22Rv1 (cell line): Measurements from ENCODE around the gene GPR176.

Experiments
- H3K27ac ChIP-seq: fragments of 450-650 bp; 2 replicates; pipeline ENCODE4 v1.5.1; 2017
- ZFX ChIP-seq: fragments of 450-650 bp; IDR thresholded peaks from 2 replicates; pipeline ENCODE4 v1.6.1; 2017; ENCODE audit warnings: antibody characterized with exemption, borderline replicate concordance
- TF ChIP-seq, protein P1 (sequence below): fragments of 450-650 bp; IDR thresholded peaks from 2 replicates; pipeline ENCODE4 v1.5.1; 2017; ENCODE audit warnings: mild to moderate bottlenecking

Gene GPR176

DNA sequence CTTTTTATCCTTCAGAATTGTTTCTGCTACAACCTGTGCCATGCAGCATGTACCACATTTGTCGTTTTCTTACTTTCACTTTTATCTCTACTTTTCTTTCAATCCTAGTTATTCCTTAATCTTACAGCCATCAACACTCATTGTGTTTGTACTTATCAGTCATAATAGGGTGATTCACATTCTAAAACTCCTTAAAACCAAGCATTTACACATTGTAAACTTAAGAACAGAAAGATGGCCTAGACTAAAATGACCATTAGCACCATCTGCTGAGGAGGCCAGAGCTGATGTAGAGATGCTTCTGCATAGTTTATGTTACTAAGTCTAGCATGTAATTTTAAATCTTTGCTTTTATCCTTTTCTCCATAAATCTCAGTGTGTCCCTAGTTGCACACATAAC is 39.3 kb upstream of the GPR176 start:
- TF ChIP-seq, protein P1, sequence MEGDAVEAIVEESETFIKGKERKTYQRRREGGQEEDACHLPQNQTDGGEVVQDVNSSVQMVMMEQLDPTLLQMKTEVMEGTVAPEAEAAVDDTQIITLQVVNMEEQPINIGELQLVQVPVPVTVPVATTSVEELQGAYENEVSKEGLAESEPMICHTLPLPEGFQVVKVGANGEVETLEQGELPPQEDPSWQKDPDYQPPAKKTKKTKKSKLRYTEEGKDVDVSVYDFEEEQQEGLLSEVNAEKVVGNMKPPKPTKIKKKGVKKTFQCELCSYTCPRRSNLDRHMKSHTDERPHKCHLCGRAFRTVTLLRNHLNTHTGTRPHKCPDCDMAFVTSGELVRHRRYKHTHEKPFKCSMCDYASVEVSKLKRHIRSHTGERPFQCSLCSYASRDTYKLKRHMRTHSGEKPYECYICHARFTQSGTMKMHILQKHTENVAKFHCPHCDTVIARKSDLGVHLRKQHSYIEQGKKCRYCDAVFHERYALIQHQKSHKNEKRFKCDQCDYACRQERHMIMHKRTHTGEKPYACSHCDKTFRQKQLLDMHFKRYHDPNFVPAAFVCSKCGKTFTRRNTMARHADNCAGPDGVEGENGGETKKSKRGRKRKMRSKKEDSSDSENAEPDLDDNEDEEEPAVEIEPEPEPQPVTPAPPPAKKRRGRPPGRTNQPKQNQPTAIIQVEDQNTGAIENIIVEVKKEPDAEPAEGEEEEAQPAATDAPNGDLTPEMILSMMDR, result no peak
- H3K27ac ChIP-seq, result no peak overlapping the region

DNA sequence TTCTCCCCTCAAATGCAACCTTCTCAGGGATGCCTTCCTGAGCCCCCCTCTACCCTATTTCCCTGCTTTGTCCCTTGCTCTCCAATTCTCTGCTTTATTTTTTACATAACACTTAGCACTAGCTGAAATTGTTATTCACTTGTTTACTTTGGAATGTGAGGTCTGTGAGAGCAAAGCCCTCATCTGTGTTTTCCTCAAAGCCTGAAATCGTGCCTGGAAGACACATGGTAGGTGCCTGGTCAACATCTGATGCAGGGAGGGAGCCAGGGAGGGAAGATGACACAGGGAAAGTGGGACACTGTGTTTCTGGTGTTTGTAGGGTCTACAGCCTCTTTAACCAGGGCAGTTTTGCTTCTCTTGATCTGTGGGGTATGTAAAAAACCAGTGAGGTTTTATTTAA is 37.4 kb upstream of the GPR176 start:
- no peak overlapping the region for H3K27ac ChIP-seq
- TF ChIP-seq ZFX, result no peak
- TF ChIP-seq, protein P1, result no peak

DNA sequence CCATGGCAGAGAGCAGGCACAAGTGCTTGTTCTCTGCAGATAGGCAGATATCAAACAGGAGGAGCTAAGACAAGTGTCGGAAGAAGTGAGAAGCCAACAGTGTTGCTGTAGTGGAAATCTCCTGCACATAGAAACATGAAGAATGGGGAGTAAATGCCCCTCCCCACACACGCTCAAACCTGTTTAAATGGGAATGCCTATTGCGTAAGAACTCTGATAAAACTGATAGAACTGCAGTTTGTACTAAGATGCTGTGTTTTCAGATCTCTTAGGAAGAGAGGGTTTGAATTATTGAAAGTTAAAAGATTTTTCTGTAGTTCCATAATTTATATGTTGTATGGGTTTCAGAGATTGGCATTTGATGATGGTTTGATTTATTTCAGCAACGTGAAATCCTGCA is 33.5 kb upstream of the GPR176 start:
- H3K27ac ChIP-seq, result no peak overlapping the region
- TF ChIP-seq, protein P1, result no peak
- TF ChIP-seq ZFX, result no peak

DNA sequence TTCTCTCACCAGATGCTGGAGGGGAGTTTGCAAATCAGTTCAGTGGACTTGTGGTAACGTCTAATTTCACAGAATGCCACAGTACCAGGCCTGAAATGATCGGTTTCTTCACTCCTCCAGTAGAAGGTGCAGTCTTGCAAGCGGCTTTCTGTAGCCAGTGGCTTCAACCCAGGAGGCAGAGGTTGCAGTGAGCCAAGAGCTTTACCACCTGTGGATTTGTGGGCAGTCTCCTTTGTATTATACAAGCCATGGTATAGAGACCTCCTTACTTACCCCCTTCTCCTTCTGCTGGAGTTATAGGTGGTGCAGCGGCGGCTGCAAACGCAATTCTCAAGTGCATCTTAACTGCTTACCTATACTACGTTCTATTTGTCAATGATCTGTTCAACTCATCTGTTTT is 31.5 kb upstream of the GPR176 start:
- no peak overlapping the region for H3K27ac ChIP-seq
- TF ChIP-seq, protein P1, result no peak
- no peak for TF ChIP-seq ZFX

DNA sequence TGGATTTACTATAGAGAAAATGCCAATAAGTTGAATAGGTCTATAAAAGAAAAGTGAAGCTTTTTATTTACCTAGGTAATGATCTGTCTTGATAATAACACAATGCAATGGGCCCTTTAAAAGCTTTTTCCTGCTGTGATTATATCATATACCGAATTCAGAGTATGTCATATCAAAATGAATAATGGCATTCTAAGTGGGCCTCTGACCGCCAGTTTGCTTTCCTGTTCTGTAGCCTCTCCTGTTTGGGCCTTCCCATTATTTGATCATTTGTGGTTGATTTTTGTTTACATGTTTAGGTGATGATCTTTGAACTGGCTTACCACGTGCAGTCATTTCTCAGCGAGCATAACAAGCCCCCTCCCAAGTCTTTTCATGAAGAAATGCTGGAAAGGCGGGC is 28.8 kb upstream of the GPR176 start:
- no peak for TF ChIP-seq ZFX
- TF ChIP-seq, protein P1, result no peak
- H3K27ac ChIP-seq, result no peak overlapping the region

DNA sequence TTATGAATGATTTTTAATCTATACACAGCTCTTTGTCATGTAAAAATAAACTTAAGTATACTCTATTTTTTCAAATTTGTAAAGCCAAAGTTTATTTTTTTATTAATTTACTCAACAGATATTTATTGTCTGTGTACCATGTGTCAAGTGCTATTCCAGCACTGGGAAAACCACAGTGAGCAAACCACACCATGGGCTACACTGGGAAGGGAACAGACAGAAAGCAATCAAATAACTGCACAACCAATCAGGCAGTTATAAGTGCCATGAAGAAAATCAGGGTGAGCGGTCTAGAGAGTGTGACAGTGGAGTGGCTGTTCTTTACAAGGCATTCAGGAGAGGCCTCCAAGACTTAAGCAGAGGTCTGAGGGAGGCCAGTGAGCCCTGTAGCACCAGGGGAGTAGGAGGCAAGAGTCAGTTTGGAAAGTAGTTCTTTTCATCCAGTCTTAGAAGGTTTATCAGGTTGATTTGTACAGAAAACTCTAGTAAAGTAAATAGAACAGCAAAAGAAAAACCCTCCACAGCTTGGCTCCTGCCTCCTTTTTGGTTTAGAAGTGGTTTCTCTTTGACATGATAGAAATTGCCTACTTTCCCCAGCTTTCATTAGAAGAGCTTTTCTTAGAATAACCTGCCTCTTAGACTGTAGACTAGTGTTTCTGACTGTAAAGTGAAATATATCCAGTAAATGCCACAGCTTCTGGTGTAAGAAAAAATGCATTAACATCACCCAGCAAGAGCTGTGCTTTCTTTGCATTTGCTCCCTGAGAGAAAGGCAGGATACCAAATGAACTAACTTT is 27.5 kb upstream of the GPR176 start:
- no peak overlapping the region for H3K27ac ChIP-seq
- TF ChIP-seq ZFX, result no peak
- TF ChIP-seq, protein P1, result no peak

DNA sequence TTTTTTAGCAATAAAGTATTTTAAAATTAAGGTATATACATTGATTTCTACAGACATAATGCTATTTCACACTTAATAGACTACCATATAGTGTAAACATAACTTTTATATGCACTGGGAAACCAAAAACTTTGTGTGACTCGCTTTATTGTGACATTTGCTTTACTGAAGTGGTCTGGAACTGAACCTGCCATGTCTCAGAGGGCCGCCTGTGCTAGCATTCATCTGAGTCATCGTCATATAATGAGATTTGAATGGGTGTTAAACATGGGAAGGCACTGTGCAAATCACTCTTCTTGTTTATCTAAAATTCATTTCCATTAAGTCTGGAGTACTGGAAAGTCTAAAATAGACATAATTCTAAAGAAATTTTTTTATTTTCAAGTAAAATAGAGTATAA is 26.8 kb upstream of the GPR176 start:
- no peak for TF ChIP-seq ZFX
- TF ChIP-seq, protein P1, result no peak
- H3K27ac ChIP-seq, result no peak overlapping the region
